H54 (cell line): Measurements from ENCODE around the gene BACH2.

ENCODE experiments used
- DNase-seq: peaks from one replicate; pipeline ENCODE4 v3.0.0; 2011; ENCODE audit warnings: low spot score, mixed read lengths; ENCODE audit not compliant: insufficient read length
- FAIRE-seq: peaks from 3 replicates; lab custom pipeline; 2011; peaks lifted over from hg19 to GRCh38; lab: Jason Lieb, UNC
- POLR2A ChIP-seq: IDR thresholded peaks from 2 replicates; pipeline ENCODE4 v1.6.1; 2011; ENCODE audit warnings: low read depth, mild to moderate bottlenecking, low read length

Gene BACH2

DNA sequence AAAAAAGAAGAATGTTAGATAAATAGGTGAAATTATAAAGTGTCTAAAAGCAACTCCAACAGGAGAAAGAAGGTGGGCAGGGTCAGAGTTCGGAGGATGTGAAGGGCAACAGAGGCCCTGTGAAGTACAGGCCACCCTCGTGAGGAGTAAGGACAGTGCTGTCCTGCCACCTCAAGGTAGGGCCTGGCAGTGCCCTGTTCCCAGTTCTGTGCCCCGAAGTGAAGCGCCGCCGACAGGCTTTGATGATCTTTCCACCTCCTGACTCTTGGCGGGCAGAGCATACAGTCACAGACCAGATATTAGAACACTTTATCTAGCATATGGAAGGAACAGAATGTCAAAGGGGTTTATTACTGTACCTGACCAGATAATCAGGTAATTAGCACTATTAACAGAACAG lies 326.6 kb downstream of the BACH2 start:
- TF ChIP-seq POLR2A: no peak
- DNase-seq (no peak), FAIRE-seq (no peak)

DNA sequence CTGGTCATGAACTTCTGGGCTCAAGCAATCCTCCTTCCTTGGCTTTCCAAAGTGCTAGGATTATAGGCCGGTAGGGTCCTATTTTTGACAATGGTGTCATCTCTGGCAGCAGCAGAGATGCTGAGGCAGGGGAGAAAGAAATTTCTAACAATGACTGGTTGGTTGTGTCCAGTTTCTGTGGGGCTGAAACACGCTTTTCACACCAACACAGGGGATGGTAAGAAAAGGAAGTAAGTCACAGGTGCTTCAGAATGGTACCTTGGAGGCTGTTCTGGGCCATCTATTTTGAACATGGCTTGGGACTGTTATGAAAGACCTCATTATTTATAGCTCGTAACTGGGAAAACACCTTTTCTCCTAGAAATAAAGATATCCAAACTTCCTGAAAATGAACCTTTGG lies 329.7 kb downstream of the BACH2 start:
- no peak for FAIRE-seq
- TF ChIP-seq POLR2A: no peak
- no peak for DNase-seq

GRCh38 chr6:89966228-89966544 lies 330.5 kb downstream of the BACH2 start:
- FAIRE-seq (no peak), DNase-seq (no peak)
- no peak for TF ChIP-seq POLR2A

DNA sequence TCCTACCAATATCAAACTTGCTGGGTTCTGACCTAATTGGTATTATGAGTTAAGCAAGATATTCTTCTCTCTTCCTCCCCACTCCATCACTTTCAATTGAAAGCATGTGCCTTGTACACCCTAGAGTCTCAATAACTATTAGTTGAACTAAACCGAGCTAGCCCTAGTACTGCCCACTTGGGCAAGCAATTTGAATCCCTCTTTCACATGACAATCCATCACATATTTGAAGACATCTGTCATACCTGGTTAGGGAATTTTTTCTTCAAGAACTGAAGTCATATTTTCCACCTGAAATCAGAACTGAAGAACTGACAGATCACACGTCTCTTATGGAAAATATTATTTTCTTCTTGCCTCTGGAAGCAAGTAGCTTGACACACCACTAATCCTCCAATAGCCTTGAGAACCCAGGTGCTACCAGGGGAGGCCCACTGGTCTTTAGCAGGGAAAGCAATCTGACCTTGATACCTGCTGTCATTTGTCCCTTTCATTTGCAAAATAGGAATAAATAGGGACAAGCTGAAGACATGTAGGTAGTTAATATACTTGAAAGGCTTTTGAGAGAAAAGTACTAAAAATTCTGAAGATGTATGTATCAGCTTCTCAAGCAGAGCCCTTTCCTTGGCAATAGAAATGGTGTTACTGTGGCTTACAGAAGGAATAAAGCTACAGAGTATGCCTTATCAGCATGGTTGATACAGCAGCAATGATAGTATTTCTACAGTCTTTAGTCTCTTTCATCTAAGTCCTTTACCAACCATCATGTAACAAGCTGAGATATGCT lies 331.0 kb downstream of the BACH2 start:
- TF ChIP-seq POLR2A: no peak
- no peak for FAIRE-seq
- DNase-seq: no peak

DNA sequence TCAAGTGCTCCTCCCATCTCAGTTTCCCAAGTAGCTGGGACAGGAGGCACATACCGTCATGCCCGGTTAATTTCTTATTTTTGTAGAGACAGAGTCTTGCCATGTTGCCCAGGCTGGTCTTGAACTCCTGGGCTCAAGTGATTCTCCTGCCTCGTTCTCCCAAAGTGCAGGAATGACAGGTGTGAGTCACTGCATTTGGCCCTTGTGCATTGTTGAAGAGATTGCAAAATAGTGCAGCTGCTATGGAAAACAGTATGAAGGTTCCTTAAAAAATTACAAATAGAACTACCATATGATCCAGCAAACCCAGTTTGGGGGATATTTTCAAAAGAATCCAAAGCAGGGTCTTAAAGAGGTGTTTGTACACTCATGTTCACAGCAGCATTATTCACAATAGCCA lies 333.3 kb downstream of the BACH2 start:
- TF ChIP-seq POLR2A: no peak
- no peak for FAIRE-seq
- DNase-seq: no peak

DNA sequence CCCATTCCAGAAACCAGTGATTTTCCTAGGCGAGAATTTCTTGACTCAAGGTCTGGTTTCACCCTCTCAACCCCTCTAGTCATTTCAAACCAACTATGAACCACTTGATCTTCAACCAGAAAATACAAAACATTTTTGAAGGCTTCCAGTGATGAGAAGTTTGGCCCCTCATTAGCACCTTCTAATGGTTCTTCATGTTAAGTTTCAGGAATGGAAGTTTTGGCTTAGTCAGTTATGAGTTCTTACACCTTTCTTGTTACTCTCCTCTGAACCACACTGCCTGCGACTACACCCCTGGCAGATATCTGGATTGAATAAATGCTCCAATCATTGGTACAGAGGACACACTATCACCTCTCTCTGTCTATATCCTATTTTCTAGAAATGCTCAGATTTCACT lies 335.2 kb downstream of the BACH2 start:
- no peak for TF ChIP-seq POLR2A
- no peak for DNase-seq
- no peak for FAIRE-seq

GRCh38 chr6:89959883-89960282 lies 336.8 kb downstream of the BACH2 start:
- FAIRE-seq (no peak), DNase-seq (no peak)
- TF ChIP-seq POLR2A: no peak

DNA sequence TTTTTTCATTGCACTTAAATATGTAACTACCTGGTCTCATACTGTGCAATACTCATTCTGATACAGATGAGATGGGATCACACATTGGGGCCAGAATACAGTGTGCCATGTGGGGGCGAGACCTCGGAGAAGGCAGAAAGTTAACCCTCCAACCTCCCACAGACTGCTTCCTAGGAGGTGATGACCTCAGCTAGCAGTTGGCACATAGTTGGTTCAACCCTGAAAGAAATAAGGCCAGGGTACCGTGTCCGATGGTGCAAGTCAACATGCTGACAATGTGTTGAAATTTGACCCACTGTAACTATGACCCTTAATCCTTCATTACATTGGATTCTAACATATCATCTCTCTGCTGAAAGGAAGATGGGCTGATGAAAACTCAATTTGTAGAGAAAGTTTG lies 340.5 kb downstream of the BACH2 start:
- no peak for TF ChIP-seq POLR2A
- FAIRE-seq: no peak
- DNase-seq: no peak

GRCh38 chr6:89955364-89955763 lies 341.3 kb downstream of the BACH2 start:
- FAIRE-seq: no peak
- TF ChIP-seq POLR2A: no peak
- DNase-seq: no peak

GRCh38 chr6:89954721-89955148 lies 341.9 kb downstream of the BACH2 start:
- DNase-seq: no peak
- TF ChIP-seq POLR2A: no peak
- no peak for FAIRE-seq

DNA sequence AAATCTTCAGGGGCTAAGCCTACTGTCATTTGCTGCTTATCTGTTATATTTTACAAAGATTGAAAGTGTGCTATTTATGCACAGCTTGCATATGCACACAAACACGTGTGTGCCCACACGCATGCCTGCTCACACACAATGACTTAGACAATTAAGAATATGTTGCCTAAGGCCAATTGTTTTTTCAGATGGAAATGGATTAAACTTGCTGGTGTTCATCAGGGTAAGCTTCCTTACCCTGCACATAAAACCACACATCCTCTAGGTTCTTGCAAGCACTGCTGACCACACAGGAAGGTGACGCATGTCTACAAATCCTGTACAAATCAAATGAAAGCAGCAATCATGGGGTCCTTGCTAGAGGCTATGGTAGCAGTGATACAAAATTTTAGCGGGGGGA lies 344.0 kb downstream of the BACH2 start:
- TF ChIP-seq POLR2A: no peak
- DNase-seq (no peak), FAIRE-seq (no peak)

- FAIRE-seq (no peak), DNase-seq (no peak)
- no peak for TF ChIP-seq POLR2A
Measured at GRCh38 chr6:89952105-89952671, 344.5 kb downstream of the BACH2 start.

- TF ChIP-seq POLR2A: no peak
Measured at GRCh38 chr6:89951574-89952104, 345.0 kb downstream of the BACH2 start.

DNA sequence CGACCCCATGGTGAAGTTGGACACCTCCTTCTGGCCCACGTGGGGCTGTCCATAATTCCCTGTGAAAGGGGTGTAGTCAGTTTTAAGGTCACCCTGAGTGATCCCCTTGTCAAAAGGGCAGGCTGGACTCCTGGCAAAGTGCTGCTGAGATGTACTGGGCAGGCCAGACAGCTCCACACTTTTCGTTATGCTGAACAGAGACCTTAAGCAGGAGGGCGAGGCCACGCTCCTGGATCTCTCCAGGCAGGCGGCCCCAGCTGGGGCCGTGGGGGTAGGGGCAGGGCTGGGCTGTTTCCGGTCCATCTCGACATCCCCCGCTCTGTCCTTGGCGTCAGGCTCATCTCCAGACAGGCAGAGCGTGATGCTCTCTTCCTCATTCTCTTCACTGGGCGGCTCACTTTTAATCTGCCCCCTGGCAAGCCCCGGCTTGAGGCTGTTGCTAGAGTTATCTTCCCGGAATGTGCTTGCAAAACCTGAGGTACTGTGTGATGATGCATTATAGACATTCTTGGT lies 345.7 kb downstream of the BACH2 start:
- no peak for TF ChIP-seq POLR2A
- DNase-seq: no peak
- FAIRE-seq: no peak

More at GRCh38 chr6:89951574-89952104, 345.0 kb downstream of the BACH2 start:
- FAIRE-seq (no peak), DNase-seq (no peak)

DNA sequence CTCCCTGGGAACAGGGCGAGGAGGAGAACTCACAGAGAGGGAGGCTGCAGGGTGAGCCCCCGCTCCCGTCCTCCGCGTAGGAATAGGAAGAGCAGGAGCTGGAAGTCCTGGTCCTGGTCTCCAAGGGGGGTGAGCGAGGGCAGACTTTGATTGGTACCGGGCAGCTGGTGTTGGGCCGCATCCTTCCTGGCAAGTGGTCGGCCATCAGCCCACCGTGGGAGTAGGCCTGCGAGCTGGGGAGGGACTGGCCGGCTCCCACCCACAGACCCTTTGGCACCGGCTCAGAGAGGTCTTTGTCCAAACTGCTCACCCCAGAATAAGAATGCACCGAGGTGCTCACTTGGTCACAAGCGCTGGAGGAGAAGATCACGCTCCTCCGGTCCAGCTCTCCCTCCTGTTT lies 346.2 kb downstream of the BACH2 start:
- FAIRE-seq (no peak), DNase-seq (no peak)
- TF ChIP-seq POLR2A: no peak
